HG03097 (cell line): ENCODE measurements around the gene SLC51A.

Experiments
- ATAC-seq: cut with Tn5 transposase; IDR thresholded peaks from one replicate; pipeline ENCODE4 v1.9.1; 2021; ENCODE audit not compliant: unreplicated experiment, low FRiP score

SLC51A gene

DNA sequence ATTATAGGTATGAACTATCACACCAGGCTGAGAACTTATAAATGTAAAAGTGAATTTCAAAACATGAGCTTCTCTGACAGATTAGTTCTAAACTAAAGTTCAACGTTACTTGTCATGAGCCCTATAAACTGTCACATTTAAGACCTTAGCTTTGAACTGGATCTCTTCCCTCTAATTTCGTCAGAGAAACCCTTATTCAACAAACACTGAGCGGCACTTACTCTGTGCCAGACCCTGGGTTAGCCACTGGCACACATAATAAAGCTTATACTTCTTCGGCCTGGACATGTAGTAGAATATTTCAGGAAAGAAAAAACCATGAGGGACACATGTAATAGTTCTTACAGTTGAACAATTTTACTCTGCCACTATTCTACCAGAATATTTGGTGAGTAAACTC lies 65.6 kb downstream of the SLC51A start:
- ATAC-seq, result no peak
